OCI-LY1 (cell line): ENCODE data around the gene SLC6A18.

Experiments
- EZH2 ChIP-seq: fragments of 200-600 bp; sonication (generic), shearing (Covaris generic); IDR thresholded peaks from 2 replicates; pipeline ENCODE4 v1.8.0; 2017; ENCODE audit warnings: borderline replicate concordance, mixed run types, mild to moderate bottlenecking, antibody characterized with exemption, low read length, moderate library complexity, mixed read lengths
- TF ChIP-seq, protein P1 (sequence below): fragments of 200-600 bp; sonication (generic), shearing (Covaris generic); IDR thresholded peaks from 2 replicates; pipeline ENCODE4 v1.5.1; 2017; ENCODE audit warnings: mild to moderate bottlenecking, antibody characterized with exemption, low read length, moderate library complexity, mixed read lengths

DNA sequence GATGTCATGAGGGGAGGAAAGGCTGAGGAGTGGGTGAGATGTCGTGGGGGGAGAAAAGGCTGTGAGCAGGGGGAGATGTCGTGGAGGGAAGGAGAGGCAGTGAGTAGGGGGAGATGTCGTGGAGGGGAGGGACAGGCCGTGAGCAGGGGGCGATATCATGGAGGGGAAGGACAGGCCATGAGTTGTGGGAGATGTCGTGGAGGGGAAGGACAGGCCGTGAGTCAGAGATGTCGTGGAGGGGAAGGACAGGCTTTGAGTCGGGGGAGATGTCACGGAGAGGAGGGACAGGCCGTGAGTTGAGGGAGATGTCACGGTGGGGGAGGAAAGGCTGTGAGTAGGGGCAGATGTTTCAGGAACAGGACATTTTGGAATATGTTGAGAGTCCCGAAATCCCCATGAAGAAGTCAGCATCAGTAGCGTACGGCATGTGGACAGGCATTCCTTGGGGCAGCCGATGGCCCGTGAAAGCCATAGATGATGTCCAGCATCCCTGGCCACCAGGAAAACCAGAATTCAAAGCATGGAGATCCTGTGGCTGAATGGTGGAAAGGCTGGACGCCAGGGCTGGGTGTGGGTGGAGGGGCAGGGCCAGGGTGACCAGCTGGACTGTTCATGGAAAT, 32.1 kb upstream of the SLC6A18 start:
- TF ChIP-seq, protein P1, sequence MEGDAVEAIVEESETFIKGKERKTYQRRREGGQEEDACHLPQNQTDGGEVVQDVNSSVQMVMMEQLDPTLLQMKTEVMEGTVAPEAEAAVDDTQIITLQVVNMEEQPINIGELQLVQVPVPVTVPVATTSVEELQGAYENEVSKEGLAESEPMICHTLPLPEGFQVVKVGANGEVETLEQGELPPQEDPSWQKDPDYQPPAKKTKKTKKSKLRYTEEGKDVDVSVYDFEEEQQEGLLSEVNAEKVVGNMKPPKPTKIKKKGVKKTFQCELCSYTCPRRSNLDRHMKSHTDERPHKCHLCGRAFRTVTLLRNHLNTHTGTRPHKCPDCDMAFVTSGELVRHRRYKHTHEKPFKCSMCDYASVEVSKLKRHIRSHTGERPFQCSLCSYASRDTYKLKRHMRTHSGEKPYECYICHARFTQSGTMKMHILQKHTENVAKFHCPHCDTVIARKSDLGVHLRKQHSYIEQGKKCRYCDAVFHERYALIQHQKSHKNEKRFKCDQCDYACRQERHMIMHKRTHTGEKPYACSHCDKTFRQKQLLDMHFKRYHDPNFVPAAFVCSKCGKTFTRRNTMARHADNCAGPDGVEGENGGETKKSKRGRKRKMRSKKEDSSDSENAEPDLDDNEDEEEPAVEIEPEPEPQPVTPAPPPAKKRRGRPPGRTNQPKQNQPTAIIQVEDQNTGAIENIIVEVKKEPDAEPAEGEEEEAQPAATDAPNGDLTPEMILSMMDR = no peak
- no peak for TF ChIP-seq EZH2
